Mesenchymal stem cell (in vitro differentiated cells and primary cell): ENCODE measurements around the gene LRIG1.

ENCODE experiments used
- DNase-seq: peaks from one replicate; pipeline ENCODE4 v3.0.0-alpha.2; 2013
- H2AFZ ChIP-seq: one replicate; pipeline ENCODE4 v1.6.1; 2013; ENCODE audit warnings: low read depth, mild to moderate bottlenecking, control low read depth, inconsistent platforms, low read length, moderate library complexity
- H2AK5ac ChIP-seq: 2 replicates; pipeline ENCODE4 v1.6.1; 2013; ENCODE audit warnings: low read length, moderate library complexity, mild to moderate bottlenecking, inconsistent platforms; ENCODE audit not compliant: severe bottlenecking
- H2BK120ac ChIP-seq: one replicate; pipeline ENCODE4 v1.6.1; 2013; ENCODE audit warnings: low read depth, mild to moderate bottlenecking, inconsistent platforms, low read length, moderate library complexity
- H2BK12ac ChIP-seq, 2 experiments: one replicate each; pipeline ENCODE4 v1.6.1; 2013; ENCODE audit warnings: inconsistent platforms in 2 of 2, low read length in 2 of 2, mild to moderate bottlenecking in 2 of 2, moderate library complexity in 2 of 2, control low read depth in 1 of 2
- H2BK15ac ChIP-seq: one replicate; pipeline ENCODE4 v1.6.1; 2013; ENCODE audit warnings: mild to moderate bottlenecking, low read depth, inconsistent platforms; ENCODE audit not compliant: poor library complexity, severe bottlenecking
- H2BK5ac ChIP-seq: 2 replicates; pipeline ENCODE4 v1.6.1; 2013; ENCODE audit warnings: low read depth, mild to moderate bottlenecking, low read length, control low read depth, inconsistent platforms; ENCODE audit not compliant: poor library complexity, severe bottlenecking
- H3K14ac ChIP-seq, 2 experiments: one replicate each; pipeline ENCODE4 v1.6.1; 2013; ENCODE audit warnings: inconsistent platforms in 2 of 2, low read length in 2 of 2, control low read depth in 1 of 2, mild to moderate bottlenecking in 1 of 2, moderate library complexity in 1 of 2
- H3K18ac ChIP-seq, 2 experiments: one replicate each; pipeline ENCODE4 v1.6.1; 2013; ENCODE audit warnings: inconsistent platforms in 2 of 2, low read length in 2 of 2, control low read depth in 1 of 2, low read depth in 1 of 2, mild to moderate bottlenecking in 1 of 2
- H3K23ac ChIP-seq, 2 experiments: one replicate each; pipeline ENCODE4 v1.6.1; 2013; ENCODE audit warnings: inconsistent platforms in 2 of 2, low read length in 2 of 2, mild to moderate bottlenecking in 2 of 2, moderate library complexity in 2 of 2, control low read depth in 1 of 2
- H3K27ac ChIP-seq: 2 replicates; pipeline ENCODE4 v1.5.1; 2013; ENCODE audit warnings: mild to moderate bottlenecking, moderate library complexity, low read length, control low read depth, inconsistent platforms; ENCODE audit not compliant: poor library complexity, severe bottlenecking
- H3K27me3 ChIP-seq, 2 experiments: 2 replicates each; pipeline versions ENCODE4 v1.6.1 to v1.7.0; 2013; ENCODE audit warnings: low read length in 2 of 2, mild to moderate bottlenecking in 2 of 2, moderate library complexity in 2 of 2, control low read depth in 1 of 2, inconsistent platforms in 1 of 2; ENCODE audit not compliant: control insufficient read depth in 1 of 2, insufficient read depth in 1 of 2
- H3K36me3 ChIP-seq, 2 experiments: 2 replicates each; pipeline versions ENCODE4 v1.6.1 to v1.7.0; 2013; ENCODE audit warnings: low read length in 2 of 2, control low read depth in 1 of 2, inconsistent platforms in 1 of 2, low read depth in 1 of 2, mild to moderate bottlenecking in 1 of 2; ENCODE audit not compliant: insufficient read depth in 2 of 2, control insufficient read depth in 1 of 2
- H3K4ac ChIP-seq, 2 experiments: one replicate each; pipeline ENCODE4 v1.6.1; 2013; ENCODE audit warnings: inconsistent platforms in 2 of 2, low read length in 2 of 2, mild to moderate bottlenecking in 2 of 2, moderate library complexity in 2 of 2, control low read depth in 1 of 2, low read depth in 1 of 2
- H3K4me1 ChIP-seq: 2 replicates; pipeline ENCODE4 v1.6.1; 2013; ENCODE audit warnings: low read depth, low read length, control low read depth; ENCODE audit not compliant: control insufficient read depth, insufficient read depth
- H3K4me2 ChIP-seq: 2 replicates; pipeline ENCODE4 v1.6.1; 2013; ENCODE audit warnings: low read length, mild to moderate bottlenecking, inconsistent platforms; ENCODE audit not compliant: poor library complexity, severe bottlenecking
- H3K4me3 ChIP-seq, 2 experiments: 2 replicates each; pipeline versions ENCODE4 v1.5.1 to v1.7.0; 2013; ENCODE audit warnings: low read length in 2 of 2, mild to moderate bottlenecking in 2 of 2, control low read depth in 1 of 2, low read depth in 1 of 2; ENCODE audit not compliant: insufficient read depth in 1 of 2
- H3K79me1 ChIP-seq: replicated peaks from 2 replicates; pipeline ENCODE4 v1.6.1; 2013; ENCODE audit warnings: mild to moderate bottlenecking, control low read depth, low read length, inconsistent platforms; ENCODE audit not compliant: poor library complexity, severe bottlenecking
- H3K9ac ChIP-seq: 2 replicates; pipeline ENCODE4 v1.7.0; 2013; ENCODE audit warnings: mild to moderate bottlenecking, low read length, moderate library complexity
- H3K9me3 ChIP-seq: 2 replicates; pipeline ENCODE4 v1.7.0; 2013; ENCODE audit warnings: mild to moderate bottlenecking, low read length; ENCODE audit not compliant: control insufficient read depth
- H4K8ac ChIP-seq: one replicate; pipeline ENCODE4 v1.6.1; 2013; ENCODE audit warnings: inconsistent platforms, mild to moderate bottlenecking, low read length, moderate library complexity
- H4K91ac ChIP-seq: one replicate; pipeline ENCODE4 v1.6.1; 2013; ENCODE audit warnings: mild to moderate bottlenecking, low read length, inconsistent platforms
- WGBS: methylation state at CpG from one replicate; pipeline ENCODE4 v1.1.7; 2013; ENCODE audit warnings: mixed read lengths; 5-methylcytosine and 5-hydroxymethylcytosine counted together

Gene LRIG1

GRCh38 chr3:66404903-66405700 is 95.7 kb downstream of the LRIG1 start:
- Histone ChIP-seq H3K27me3 (no peaks in the 10 kb centered on the region), H3K23ac (no peak overlapping the region), H2BK12ac (no peak overlapping the region), H4K8ac (no peak overlapping the region), H3K36me3 (peaks cover 18 to 72% of the 10 kb centered on the region in 2 experiments), H2BK120ac (no peak overlapping the region), H3K4me2 (no peak overlapping the region), H3K9ac (no peak overlapping the region), H4K91ac (no peak overlapping the region), H3K79me1 (peaks cover 53% of the 10 kb centered on the region), H3K4me1 (peaks cover 58% of the 10 kb centered on the region), H3K4ac (no peak overlapping the region), H2AK5ac (no peak overlapping the region), H3K4me3 (no peak overlapping the region), H2BK15ac (no peak overlapping the region), H2AFZ (no peak overlapping the region), H3K18ac (no peak overlapping the region), H3K27ac (no peak overlapping the region), H3K9me3 (no peaks in the 10 kb centered on the region), H2BK5ac (no peak overlapping the region), H3K14ac (no peak overlapping the region)
- no peak for DNase-seq
- 97% methylated on average over 32 of the region's 32 CpGs for WGBS

GRCh38 chr3:66404197-66404596 is 96.6 kb downstream of the LRIG1 start:
- DNase-seq, result no peak
- H2AK5ac ChIP-seq, result no peak overlapping the region
- H3K4me2 ChIP-seq, result no peak overlapping the region
- no peaks in the 10 kb centered on the region for H3K27me3 ChIP-seq
- H2BK15ac ChIP-seq, result no peak overlapping the region
- peaks cover 51% of the 10 kb centered on the region for H3K79me1 ChIP-seq
- no peak overlapping the region for H4K8ac ChIP-seq
- H2BK12ac ChIP-seq, result no peak overlapping the region
- no peak overlapping the region for H3K23ac ChIP-seq
- H3K4me1 ChIP-seq, result peaks cover 58% of the 10 kb centered on the region
- no peak overlapping the region for H2AFZ ChIP-seq
- H3K4ac ChIP-seq, result no peak overlapping the region
- H3K14ac ChIP-seq, result no peak overlapping the region
- H3K9ac ChIP-seq, result no peak overlapping the region
- H3K18ac ChIP-seq, result no peak overlapping the region
- H2BK5ac ChIP-seq, result no peak overlapping the region
- H3K27ac ChIP-seq, result no peak overlapping the region
- H3K9me3 ChIP-seq, result no peaks in the 10 kb centered on the region
- no peak overlapping the region for H4K91ac ChIP-seq
- H3K4me3 ChIP-seq, result no peak overlapping the region
- 76% methylated on average over 15 of the region's 15 CpGs for WGBS
- no peak overlapping the region for H2BK120ac ChIP-seq
- peaks cover 9 to 67% of the 10 kb centered on the region in 2 experiments for H3K36me3 ChIP-seq

- Histone ChIP-seq H2AFZ (no peak overlapping the region), H2BK15ac (no peak overlapping the region), H3K9ac (no peak overlapping the region), H3K4me1 (peaks cover 56% of the 10 kb centered on the region), H3K4ac (no peak overlapping the region), H2AK5ac (peak overlapping the region; percentile 54), H3K23ac (peak overlapping the region in 1 of 2 experiments; percentile 26), H2BK5ac (no peak overlapping the region), H4K8ac (no peak overlapping the region), H3K27ac (no peak overlapping the region), H3K79me1 (peaks cover 56% of the 10 kb centered on the region), H3K18ac (no peak overlapping the region), H3K4me2 (no peak overlapping the region), H2BK12ac (no peak overlapping the region), H3K27me3 (no peaks in the 10 kb centered on the region), H4K91ac (no peak overlapping the region), H3K14ac (no peak overlapping the region), H3K36me3 (peaks cover 8 to 69% of the 10 kb centered on the region in 2 experiments), H3K9me3 (no peaks in the 10 kb centered on the region), H3K4me3 (no peak overlapping the region), H2BK120ac (no peak overlapping the region)
- WGBS, result 88% methylated on average over 12 of the region's 13 CpGs
- DNase-seq, result no peak
Measured at GRCh38 chr3:66403323-66403990, 97.4 kb downstream of the LRIG1 start.

- H3K27me3 ChIP-seq, result no peaks in the 10 kb centered on the region
- no peak overlapping the region for H3K4me2 ChIP-seq
- no peak overlapping the region for H2BK5ac ChIP-seq
- no peak overlapping the region for H3K23ac ChIP-seq
- H3K9ac ChIP-seq, result no peak overlapping the region
- H3K14ac ChIP-seq, result no peak overlapping the region
- H3K9me3 ChIP-seq, result no peaks in the 10 kb centered on the region
- no peak overlapping the region for H2BK15ac ChIP-seq
- no peak overlapping the region for H3K18ac ChIP-seq
- H3K4ac ChIP-seq, result no peak overlapping the region
- no peak overlapping the region for H3K27ac ChIP-seq
- H2BK12ac ChIP-seq, result no peak overlapping the region
- no peak overlapping the region for H3K4me3 ChIP-seq
- H2BK120ac ChIP-seq, result no peak overlapping the region
- peaks cover 53% of the 10 kb centered on the region for H3K4me1 ChIP-seq
- peak overlapping the region; percentile 24 for H2AK5ac ChIP-seq
- H3K36me3 ChIP-seq, result peaks cover 10 to 69% of the 10 kb centered on the region in 2 experiments
- no peak overlapping the region for H2AFZ ChIP-seq
- peaks cover 55% of the 10 kb centered on the region for H3K79me1 ChIP-seq
- DNase-seq, result no peak
- WGBS, result 95% methylated on average over 13 of the region's 13 CpGs
- H4K91ac ChIP-seq, result no peak overlapping the region
- H4K8ac ChIP-seq, result no peak overlapping the region
Measured at GRCh38 chr3:66402596-66403290, 98.1 kb downstream of the LRIG1 start.
